Uterus (tissue), 4 donors: ENCODE results near the gene PEX5L. TPM values are rescaled to one million over a fixed set of nuclear protein-coding genes. Genes with fewer than 3 reads are reported as not detected.

Experiments
- DNase-seq, 2 donors: peaks; one replicate each; pipeline ENCODE4 v3.0.0-alpha.2; 2019 to 2020
- H3K27ac ChIP-seq, 2 donors: fragments of 200-600 bp; sonication (generic); 1 replicate in 1 of 2; 2 replicates in 1 of 2; pipeline ENCODE4 v1.5.1; 2016 to 2018
- H3K27me3 ChIP-seq, 2 donors: fragments of 200-600 bp; sonication (generic); one replicate each; pipeline ENCODE4 v1.5.1; 2018 to 2019; ENCODE audit warnings: control low read depth in 1 of 2
- H3K36me3 ChIP-seq, 2 donors: fragments of 200-600 bp; sonication (generic); one replicate each; pipeline ENCODE4 v1.5.1; 2019; ENCODE audit warnings: control low read depth in 1 of 2
- H3K4me1 ChIP-seq, 2 donors: fragments of 200-600 bp; sonication (generic); one replicate each; pipeline ENCODE4 v1.5.1; 2018 to 2019; ENCODE audit warnings: control low read depth in 1 of 2
- H3K4me3 ChIP-seq, 2 donors: fragments of 200-600 bp; sonication (generic); 1 replicate in 1 of 2; 2 replicates in 1 of 2; pipeline ENCODE4 v1.5.1; 2018 to 2019; ENCODE audit warnings: mild to moderate bottlenecking in 1 of 2
- H3K9me3 ChIP-seq, 2 donors: fragments of 200-600 bp; sonication (generic); one replicate each; pipeline ENCODE4 v1.5.1; 2019; ENCODE audit warnings: control low read depth in 1 of 2
- CTCF ChIP-seq, 4 experiments: fragments of 200-600 bp in 2 of 4; fragments of 450-650 bp in 2 of 4; sonication (generic) in 2 of 4; IDR thresholded peaks; one replicate each; pipeline ENCODE4 v1.5.1; 2016 to 2019; ENCODE audit warnings: antibody characterized with exemption in 4 of 4, mild to moderate bottlenecking in 2 of 4, moderate library complexity in 1 of 4
- POLR2A ChIP-seq, 2 donors: fragments of 450-650 bp; IDR thresholded peaks; one replicate each; pipeline ENCODE4 v1.6.1; 2016; ENCODE audit warnings: antibody characterized with exemption in 2 of 2, mild to moderate bottlenecking in 1 of 2, moderate library complexity in 1 of 2
- intact Hi-C: fragments of 100-400 bp; cut with DNase I; formaldehyde crosslinking; loops from one replicate; pipeline ENCODE4 v1.15.1; 2023; ENCODE audit warnings: low total_unique reads
- total RNA-seq, 4 donors: library from RNA; depleted of rRNA in 3 of 4; stranded (reverse); fragments of >200 nt in 3 of 4; gene quantifications; one replicate each; pipeline versions ENCODE4 v1.1.0 to v1.2.4, GENCODE V29; 2014 to 2023
- donor health status: DM: yes; HTN: yes; CAD: no.

Gene PEX5L
- total RNA-seq, 4 donors from 2014 or later, result 0.07 to 0.34 TPM; not detected in 2

- TF ChIP-seq CTCF (IDR thresholded peaks at IDR 0.05) (no peak), POLR2A (IDR thresholded peaks at IDR 0.05) (no peak)
- Histone ChIP-seq H3K27me3 (no peaks in the 10 kb centered on the region), H3K36me3 (no peaks in the 10 kb centered on the region), H3K4me3 (no peak overlapping the region), H3K9me3 (no peaks in the 10 kb centered on the region), H3K4me1 (no peaks in the 10 kb centered on the region), H3K27ac (no peak overlapping the region)
- intact Hi-C loops, result no loop called here
- DNase-seq, result no peak
Measured at GRCh38 chr3:179971280-179971679, 65.5 kb downstream of the PEX5L start.

GRCh38 chr3:179970746-179971145, 66.0 kb downstream of the PEX5L start:
- Histone ChIP-seq H3K27me3 (no peaks in the 10 kb centered on the region), H3K9me3 (no peaks in the 10 kb centered on the region), H3K36me3 (no peaks in the 10 kb centered on the region), H3K27ac (no peak overlapping the region), H3K4me1 (no peaks in the 10 kb centered on the region), H3K4me3 (no peak overlapping the region)
- no peak for TF ChIP-seq CTCF (IDR thresholded peaks at IDR 0.05)
- no peak for TF ChIP-seq POLR2A (IDR thresholded peaks at IDR 0.05)
- DNase-seq, result no peak
- intact Hi-C loops, result no loop called here

GRCh38 chr3:179969525-179969924, 67.2 kb downstream of the PEX5L start:
- Histone ChIP-seq H3K27ac (no peak overlapping the region), H3K27me3 (no peaks in the 10 kb centered on the region), H3K36me3 (no peaks in the 10 kb centered on the region), H3K9me3 (no peaks in the 10 kb centered on the region), H3K4me3 (no peak overlapping the region), H3K4me1 (no peaks in the 10 kb centered on the region)
- DNase-seq, result no peak
- intact Hi-C loops, result no loop called here
- TF ChIP-seq CTCF (IDR thresholded peaks at IDR 0.05), result no peak
- TF ChIP-seq POLR2A (IDR thresholded peaks at IDR 0.05), result no peak

GRCh38 chr3:179967622-179968021, 69.1 kb downstream of the PEX5L start:
- intact Hi-C loops, result no loop called here
- H3K27me3 ChIP-seq, result no peaks in the 10 kb centered on the region
- no peaks in the 10 kb centered on the region for H3K4me1 ChIP-seq
- no peaks in the 10 kb centered on the region for H3K9me3 ChIP-seq
- no peak overlapping the region for H3K27ac ChIP-seq
- H3K4me3 ChIP-seq, result no peak overlapping the region
- no peaks in the 10 kb centered on the region for H3K36me3 ChIP-seq
- DNase-seq, result no peak
- no peak for TF ChIP-seq POLR2A (IDR thresholded peaks at IDR 0.05)
- TF ChIP-seq CTCF (IDR thresholded peaks at IDR 0.05), result no peak

- no peaks in the 10 kb centered on the region for H3K27me3 ChIP-seq
- intact Hi-C loops, result no loop called here
- DNase-seq, result no peak
- no peaks in the 10 kb centered on the region for H3K36me3 ChIP-seq
- no peaks in the 10 kb centered on the region for H3K4me1 ChIP-seq
- TF ChIP-seq POLR2A (IDR thresholded peaks at IDR 0.05) (no peak), CTCF (IDR thresholded peaks at IDR 0.05) (no peak)
- H3K9me3 ChIP-seq, result no peaks in the 10 kb centered on the region
- H3K4me3 ChIP-seq, result no peak overlapping the region
- H3K27ac ChIP-seq, result no peak overlapping the region
Measured at GRCh38 chr3:179964890-179965289, 71.8 kb downstream of the PEX5L start.
